SH-SY5Y (cell line): Measurements from ENCODE around the gene ACSBG1.

ENCODE experiments used
- GATA2 ChIP-seq: IDR thresholded peaks from 2 replicates; pipeline ENCODE4 v1.6.1; 2011; ENCODE audit warnings: mild to moderate bottlenecking, low read depth, low read length
- GATA3 ChIP-seq: IDR thresholded peaks from 2 replicates; pipeline ENCODE4 v1.6.1; 2011; ENCODE audit warnings: low read depth, mild to moderate bottlenecking, low read length, moderate library complexity

GRCh38 chr15:78179906-78180305, 54.5 kb downstream of the ACSBG1 start:
- TF ChIP-seq GATA3 = no peak
- TF ChIP-seq GATA2 = no peak
